Astrocyte of the cerebellum (primary cell): ENCODE data around the gene FBXW12.

Experiments
- DNase-seq: peaks from one replicate; pipeline ENCODE4 v3.0.0-alpha.2; 2011; ENCODE audit warnings: low read depth
- H3K4me3 ChIP-seq: 2 replicates; pipeline ENCODE4 v1.5.1; 2011; ENCODE audit warnings: mild to moderate bottlenecking, low read depth, low read length, moderate library complexity
- in situ Hi-C: cut with HindIII; loops from 2 replicates; pipeline ENCODE4 v1.10.0; 2017; ENCODE audit warnings: low sequenced_read_pairs
- TF ChIP-seq, protein P1 (sequence below): IDR thresholded peaks from 2 replicates; pipeline ENCODE4 v1.5.1; 2012; ENCODE audit warnings: low read length, low read depth, moderate library complexity, mild to moderate bottlenecking; ENCODE audit errors: missing control alignments

Gene FBXW12

DNA sequence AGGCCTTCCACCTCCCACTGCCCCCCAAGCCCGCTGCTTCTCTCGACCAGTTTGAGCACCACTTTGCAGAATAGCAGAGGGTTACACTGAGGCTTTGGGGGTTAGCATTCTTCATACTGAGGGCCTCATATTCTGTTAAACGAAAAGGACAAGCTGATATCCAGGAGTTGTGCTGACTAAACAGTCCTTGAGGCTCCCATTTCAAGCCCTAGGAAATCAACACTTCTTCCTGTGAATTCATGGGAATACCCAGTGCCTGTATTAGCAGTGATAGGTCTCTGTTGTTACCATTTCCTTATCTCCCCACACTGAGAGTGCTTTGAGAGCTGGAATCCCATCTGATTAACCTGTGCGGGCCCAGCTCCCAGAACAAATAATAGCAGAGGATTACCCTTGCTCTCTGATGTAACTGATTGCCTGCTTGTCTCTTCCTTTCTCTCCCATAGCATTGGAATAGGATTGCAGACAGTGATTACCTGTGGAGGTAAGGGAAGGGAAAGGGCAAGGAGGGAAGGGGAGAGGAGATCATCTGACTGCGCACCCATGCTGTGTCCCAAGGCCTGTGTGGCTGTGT lies 930 bp downstream of the FBXW12 start:
- TF ChIP-seq, protein P1, sequence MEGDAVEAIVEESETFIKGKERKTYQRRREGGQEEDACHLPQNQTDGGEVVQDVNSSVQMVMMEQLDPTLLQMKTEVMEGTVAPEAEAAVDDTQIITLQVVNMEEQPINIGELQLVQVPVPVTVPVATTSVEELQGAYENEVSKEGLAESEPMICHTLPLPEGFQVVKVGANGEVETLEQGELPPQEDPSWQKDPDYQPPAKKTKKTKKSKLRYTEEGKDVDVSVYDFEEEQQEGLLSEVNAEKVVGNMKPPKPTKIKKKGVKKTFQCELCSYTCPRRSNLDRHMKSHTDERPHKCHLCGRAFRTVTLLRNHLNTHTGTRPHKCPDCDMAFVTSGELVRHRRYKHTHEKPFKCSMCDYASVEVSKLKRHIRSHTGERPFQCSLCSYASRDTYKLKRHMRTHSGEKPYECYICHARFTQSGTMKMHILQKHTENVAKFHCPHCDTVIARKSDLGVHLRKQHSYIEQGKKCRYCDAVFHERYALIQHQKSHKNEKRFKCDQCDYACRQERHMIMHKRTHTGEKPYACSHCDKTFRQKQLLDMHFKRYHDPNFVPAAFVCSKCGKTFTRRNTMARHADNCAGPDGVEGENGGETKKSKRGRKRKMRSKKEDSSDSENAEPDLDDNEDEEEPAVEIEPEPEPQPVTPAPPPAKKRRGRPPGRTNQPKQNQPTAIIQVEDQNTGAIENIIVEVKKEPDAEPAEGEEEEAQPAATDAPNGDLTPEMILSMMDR, result no peak
- no peak overlapping the region for H3K4me3 ChIP-seq
- DNase-seq, result no peak
- in situ Hi-C loops, result no loop called here

DNA sequence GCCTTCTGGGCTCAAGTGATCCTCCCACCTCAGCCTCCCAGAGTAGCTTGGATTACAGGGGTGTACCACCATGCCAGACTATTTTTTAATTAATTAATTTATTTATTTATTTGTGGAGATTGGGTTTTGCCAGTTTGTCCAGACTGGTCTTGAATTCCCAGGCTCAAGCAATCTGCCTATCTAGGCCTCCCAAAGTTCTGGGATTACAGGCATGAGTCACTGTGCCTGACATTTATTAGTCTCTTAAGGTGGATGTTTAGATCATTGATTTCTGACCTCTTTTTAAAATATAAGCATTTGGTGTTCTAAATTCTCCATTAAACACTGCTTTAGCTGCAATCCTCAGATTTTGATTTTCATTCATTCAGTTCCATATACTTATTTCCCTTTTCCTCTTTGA lies 15.6 kb downstream of the FBXW12 start:
- TF ChIP-seq, protein P1, result no peak
- in situ Hi-C loops, result no loop called here
- no peak overlapping the region for H3K4me3 ChIP-seq
- DNase-seq, result no peak

DNA sequence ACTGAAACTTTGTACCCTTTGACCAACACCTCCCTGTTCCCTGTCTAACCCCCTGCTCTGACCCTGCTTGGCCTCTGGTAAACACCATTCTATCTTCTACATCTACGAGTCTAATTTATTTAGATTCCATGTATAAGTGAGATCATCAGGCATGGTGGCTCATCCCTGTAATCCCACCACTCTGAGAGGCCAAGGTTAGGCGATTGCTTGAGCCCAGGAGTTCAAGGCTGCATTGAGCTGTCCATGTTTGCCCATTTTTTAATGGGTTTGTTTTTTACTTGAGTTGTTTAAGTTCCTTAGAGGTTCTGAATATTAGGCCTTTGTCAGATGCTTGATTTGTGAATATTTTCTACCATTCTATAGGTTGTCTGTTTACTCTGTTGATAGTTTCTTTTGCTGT lies 16.9 kb downstream of the FBXW12 start:
- no peak for DNase-seq
- in situ Hi-C loops, result no loop called here
- H3K4me3 ChIP-seq, result no peak overlapping the region
- TF ChIP-seq, protein P1, result no peak

DNA sequence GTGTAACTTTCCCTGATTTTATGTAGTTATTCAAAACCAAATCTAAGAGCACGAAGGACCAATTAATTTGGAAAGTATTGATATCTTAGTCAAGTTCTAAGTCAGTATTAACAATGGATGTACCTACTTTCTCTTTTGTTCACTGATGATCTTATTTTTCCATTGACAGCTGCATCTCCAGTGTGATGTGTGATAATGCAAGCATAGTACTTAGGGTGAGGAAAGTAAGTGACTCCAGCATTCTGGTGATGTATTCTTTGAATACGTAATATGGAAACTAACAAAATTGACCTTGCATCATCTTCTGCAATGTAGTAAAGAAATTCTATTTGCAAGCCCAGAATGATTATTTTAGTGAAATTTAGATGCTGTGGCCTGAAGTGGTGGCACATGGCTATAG lies 22.4 kb downstream of the FBXW12 start:
- in situ Hi-C loops, result no loop called here
- DNase-seq, result no peak
- no peak overlapping the region for H3K4me3 ChIP-seq
- TF ChIP-seq, protein P1, result no peak

DNA sequence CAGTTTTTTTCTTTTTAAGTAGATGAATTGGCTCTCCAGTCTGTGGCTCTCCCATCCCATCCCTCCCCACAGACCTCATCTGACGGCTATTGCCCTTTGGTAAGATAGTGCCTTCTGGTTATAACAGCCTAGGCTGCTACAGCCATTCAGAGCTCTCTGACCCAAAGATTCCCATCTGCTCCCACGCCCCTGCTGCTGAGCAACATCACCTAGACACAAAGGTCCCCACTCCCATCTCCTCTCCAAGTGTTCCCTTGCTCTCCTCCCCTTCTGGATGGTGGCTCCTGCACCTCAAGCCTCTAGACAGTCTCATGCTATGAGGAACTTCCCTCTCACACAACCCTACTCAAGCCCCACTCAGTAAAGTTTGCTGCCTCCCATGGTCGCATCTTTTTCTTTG lies 23.7 kb downstream of the FBXW12 start:
- TF ChIP-seq, protein P1, result no peak

DNA sequence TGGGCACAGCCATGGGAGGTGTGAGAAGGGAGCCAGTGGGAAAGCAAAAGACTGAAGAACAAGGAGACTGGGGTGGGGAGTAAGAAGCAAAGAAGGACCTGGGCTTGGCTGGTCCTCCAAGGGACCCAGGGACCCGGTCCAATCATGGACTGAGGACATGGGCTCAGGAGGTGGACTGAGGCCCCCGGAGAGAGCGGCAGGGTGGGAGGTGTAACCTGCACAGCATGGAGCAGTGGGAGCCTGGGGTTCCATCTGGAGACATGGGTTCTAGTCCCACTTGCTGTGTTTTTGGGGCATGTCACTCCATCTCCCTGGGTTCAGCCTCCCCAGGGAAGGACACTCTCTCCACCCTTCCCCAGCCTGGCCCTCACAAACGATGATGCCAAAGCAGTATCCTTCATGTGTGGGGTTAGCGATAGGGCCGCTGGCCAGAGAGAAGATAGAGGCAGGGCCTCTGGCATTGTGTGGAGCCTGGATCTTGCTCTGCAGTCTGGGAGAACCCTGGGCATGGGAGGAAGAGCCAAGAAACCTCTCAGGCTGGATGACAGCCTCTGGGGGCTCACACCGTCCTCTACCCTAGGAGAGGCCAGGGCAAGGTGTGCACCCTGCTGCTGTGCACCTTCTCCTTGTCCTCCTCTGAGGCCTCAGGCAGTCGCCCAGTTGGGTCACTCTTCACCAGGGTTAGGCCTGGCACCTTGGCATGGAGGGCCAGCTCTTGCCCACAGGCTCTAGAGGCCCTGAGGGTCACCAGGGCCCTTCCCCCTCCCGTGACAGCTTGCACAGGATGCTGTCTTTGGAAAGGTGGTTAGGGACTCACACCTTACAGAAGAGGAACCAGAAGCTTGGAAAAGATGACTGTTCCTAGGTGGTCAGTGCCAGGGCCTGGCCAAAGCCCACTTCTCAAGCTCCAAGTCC lies 26.0 kb downstream of the FBXW12 start:
- no peak overlapping the region for H3K4me3 ChIP-seq
- TF ChIP-seq, protein P1, result no peak
- in situ Hi-C loops, result loop anchor here (5.0 kb wide), 1 partner anchor 39 kb away; no protein-coding TSS in a partner anchor
- no peak for DNase-seq

More for the DNA sequence above, 23.7 kb downstream of the FBXW12 start:
- no peak overlapping the region for H3K4me3 ChIP-seq
- DNase-seq, result no peak
- in situ Hi-C loops, result loop anchor here (5.0 kb wide), 1 partner anchor 42 kb away; no protein-coding TSS in a partner anchor
